D721Med (cell line): Measurements from ENCODE around the gene CD44.

Experiments
- DNase-seq: peaks from one replicate; pipeline ENCODE4 v3.0.0; 2011; ENCODE audit warnings: low spot score; ENCODE audit not compliant: insufficient read length
- FAIRE-seq: peaks from 2 replicates; lab custom pipeline; 2011; peaks lifted over from hg19 to GRCh38; lab: Jason Lieb, UNC
- TF ChIP-seq, protein P1 (sequence below): IDR thresholded peaks from 2 replicates; pipeline ENCODE4 v1.5.1; 2012; ENCODE audit warnings: mild to moderate bottlenecking, control low read depth; ENCODE audit not compliant: insufficient read depth; ENCODE audit errors: missing control alignments

The CD44 gene

DNA sequence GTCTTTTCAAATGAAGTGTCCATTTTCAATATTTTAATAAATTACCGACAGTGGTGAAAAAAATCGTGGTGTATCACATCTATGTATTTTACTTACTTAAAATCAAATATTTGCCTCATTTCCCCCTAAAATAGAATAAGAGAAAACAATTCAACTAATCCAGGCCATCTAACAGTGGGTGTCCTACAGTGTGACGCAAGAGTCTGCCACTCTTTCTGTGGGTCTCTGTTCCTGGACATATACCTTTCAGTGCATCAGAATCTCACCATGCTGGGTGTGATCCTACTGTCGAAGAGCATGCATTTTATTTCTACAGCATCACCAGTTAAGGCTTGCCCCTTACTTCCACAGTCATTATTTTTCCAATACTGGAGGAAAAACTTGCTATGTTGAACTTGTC is 111.2 kb downstream of the CD44 start:
- TF ChIP-seq, protein P1, sequence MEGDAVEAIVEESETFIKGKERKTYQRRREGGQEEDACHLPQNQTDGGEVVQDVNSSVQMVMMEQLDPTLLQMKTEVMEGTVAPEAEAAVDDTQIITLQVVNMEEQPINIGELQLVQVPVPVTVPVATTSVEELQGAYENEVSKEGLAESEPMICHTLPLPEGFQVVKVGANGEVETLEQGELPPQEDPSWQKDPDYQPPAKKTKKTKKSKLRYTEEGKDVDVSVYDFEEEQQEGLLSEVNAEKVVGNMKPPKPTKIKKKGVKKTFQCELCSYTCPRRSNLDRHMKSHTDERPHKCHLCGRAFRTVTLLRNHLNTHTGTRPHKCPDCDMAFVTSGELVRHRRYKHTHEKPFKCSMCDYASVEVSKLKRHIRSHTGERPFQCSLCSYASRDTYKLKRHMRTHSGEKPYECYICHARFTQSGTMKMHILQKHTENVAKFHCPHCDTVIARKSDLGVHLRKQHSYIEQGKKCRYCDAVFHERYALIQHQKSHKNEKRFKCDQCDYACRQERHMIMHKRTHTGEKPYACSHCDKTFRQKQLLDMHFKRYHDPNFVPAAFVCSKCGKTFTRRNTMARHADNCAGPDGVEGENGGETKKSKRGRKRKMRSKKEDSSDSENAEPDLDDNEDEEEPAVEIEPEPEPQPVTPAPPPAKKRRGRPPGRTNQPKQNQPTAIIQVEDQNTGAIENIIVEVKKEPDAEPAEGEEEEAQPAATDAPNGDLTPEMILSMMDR = no peak
- no peak for FAIRE-seq

DNA sequence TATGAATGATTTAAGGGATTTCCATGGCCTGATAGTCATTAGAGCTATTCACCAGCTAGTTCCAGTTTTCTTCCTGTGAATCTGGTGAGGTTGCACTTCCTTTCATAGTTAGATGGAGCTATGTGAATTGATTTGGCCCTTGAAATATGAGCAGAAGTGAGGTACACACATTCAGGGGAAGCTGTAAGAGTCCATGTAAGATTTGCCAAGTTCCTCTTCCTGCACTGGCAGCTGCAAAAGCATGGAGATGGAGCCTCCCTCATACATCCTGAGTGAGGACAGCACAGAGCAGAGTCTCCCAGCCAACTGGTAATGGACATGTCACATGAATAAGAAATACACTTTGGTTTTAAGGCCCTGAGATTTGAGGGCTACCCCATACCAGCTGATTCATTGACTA is 111.7 kb downstream of the CD44 start:
- no peak for DNase-seq
- no peak for FAIRE-seq
- TF ChIP-seq, protein P1 = no peak

More for the DNA sequence above, 111.2 kb downstream of the CD44 start:
- DNase-seq = no peak

DNA sequence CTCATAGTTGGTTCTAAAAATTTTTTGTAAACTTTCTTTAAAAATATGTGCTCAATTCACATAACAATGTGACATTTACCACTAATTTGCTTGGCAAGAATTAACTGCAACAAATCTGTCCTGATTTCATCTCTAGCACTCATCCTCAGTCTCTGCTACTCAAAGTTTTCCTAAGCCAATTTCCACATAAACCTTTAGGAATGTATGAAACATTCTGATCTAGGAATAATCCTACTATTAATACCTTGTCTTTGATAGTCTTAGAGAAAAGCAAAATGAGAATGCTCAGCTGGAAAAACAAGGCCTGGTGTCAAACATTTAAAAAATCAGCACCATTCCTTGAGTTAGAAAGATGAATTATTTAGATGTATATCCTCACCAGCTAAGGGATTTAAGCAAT is 114.3 kb downstream of the CD44 start:
- DNase-seq (no peak), FAIRE-seq (no peak)
- TF ChIP-seq, protein P1 = no peak

DNA sequence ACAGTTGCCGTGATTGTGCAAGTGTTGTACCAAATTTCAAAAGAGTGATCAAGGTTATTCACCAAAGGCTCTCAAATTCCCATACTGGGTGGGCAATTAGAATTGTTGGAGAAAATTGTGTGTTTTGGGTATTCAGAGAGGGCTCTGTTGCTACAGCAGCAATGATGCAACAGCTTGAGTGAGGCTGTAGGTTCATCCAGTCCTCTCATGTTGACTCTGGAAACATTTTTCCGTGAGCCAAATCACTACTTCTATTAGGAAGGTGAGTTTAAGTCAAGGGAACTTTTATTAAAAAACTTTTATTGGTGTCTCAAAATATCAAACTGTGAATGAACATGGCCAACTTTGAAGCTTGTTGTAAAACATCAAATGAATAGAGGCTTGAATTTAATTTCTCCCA is 116.5 kb downstream of the CD44 start:
- DNase-seq (no peak), FAIRE-seq (no peak)
- TF ChIP-seq, protein P1 = no peak

DNA sequence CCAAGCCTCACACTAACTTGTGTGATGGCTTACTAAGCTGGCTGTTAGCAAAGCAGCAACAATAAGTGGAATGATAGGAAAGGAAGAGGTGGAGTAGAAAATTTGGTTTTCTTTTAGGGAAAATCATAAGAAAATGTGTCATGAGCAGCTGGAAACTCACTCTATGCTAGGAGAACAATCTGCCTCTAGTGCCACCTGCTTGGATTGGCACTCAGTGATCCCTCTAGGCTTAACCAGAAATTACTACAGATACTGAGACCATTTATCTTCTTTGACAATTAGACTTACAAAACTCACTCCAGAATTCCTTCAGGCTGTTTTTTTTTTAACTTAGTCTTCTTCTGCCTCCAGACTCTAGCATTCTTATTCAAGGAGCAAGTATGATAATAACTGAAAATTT is 117.3 kb downstream of the CD44 start:
- no peak for DNase-seq
- no peak for FAIRE-seq
- TF ChIP-seq, protein P1 = no peak

DNA sequence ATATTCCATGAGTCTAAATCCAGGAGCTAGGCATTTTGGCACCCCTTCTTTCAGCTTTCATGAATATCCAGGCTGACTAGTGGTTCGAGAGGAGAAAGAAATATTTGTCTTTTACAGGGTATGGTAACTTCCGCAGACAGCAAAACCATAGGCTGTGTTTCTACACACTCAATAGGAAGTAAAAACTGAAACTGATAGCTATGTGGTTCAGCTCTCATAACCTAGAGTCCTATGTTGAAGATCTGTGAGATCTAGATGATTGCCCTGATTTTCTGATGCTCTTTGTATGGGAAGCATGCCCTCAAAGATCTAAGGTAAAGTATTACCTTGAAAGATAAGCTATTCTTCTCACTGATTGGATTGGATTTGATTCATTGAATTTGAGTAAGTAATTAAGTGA is 118.3 kb downstream of the CD44 start:
- no peak for DNase-seq
- FAIRE-seq = no peak
- TF ChIP-seq, protein P1 = no peak

DNA sequence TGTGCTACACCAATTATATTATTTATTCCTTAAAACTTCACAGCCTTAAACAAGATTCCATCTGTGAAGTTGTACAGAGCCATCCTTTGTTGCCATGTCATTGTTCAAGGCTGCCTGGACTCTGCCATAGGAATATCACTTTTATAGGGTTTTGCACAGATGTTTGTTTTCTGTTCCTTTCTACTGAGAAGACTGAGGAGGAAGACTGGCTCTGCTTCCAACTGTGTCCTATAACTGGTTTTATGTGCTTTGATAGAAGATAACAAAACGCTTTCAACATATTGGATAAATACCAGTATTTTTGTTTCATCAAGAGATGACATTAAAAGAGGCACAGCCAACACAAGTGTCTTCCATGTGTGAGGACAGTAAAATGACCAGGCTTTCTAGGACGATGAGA is 120.6 kb downstream of the CD44 start:
- TF ChIP-seq, protein P1 = no peak
- DNase-seq (no peak), FAIRE-seq (no peak)
